Activated CD4-positive, alpha-beta memory T cell treated with anti-CD3 and anti-CD28 coated beads for 36 hours (primary cell): ENCODE results near the gene IGFN1. TPM values are rescaled to one million over a fixed set of nuclear protein-coding genes. Genes with fewer than 3 reads are reported as not detected.

ENCODE experiments used
- CTCF ChIA-PET: fragments of 350-600 bp; sonication (Branson Sonifier 250); formaldehyde crosslinking; loops from one replicate; lab custom pipeline; 2021; ENCODE audit warnings: antibody characterized with exemption, inconsistent platforms; lab: Charles Lee
- POLR2A ChIA-PET: fragments of 350-600 bp; sonication (Branson Sonifier 250); formaldehyde crosslinking; loops from one replicate; lab custom pipeline; 2021; ENCODE audit warnings: antibody characterized with exemption; lab: Charles Lee
- DNase-seq: peaks from one replicate; pipeline ENCODE4 v3.0.0-alpha.2; 2020
- H3K27ac Mint-ChIP-seq: one replicate; pipeline ENCODE4 v1.8.0; 2021; ENCODE audit warnings: mixed read lengths
- H3K27me3 Mint-ChIP-seq: one replicate; pipeline ENCODE4 v1.8.0; 2021; ENCODE audit warnings: mixed read lengths
- H3K36me3 Mint-ChIP-seq: one replicate; pipeline ENCODE4 v1.8.0; 2021; ENCODE audit warnings: mixed read lengths
- H3K4me1 Mint-ChIP-seq: one replicate; pipeline ENCODE4 v1.8.0; 2021; ENCODE audit warnings: low read depth, mixed read lengths
- H3K4me3 Mint-ChIP-seq: one replicate; pipeline ENCODE4 v1.8.0; 2021; ENCODE audit warnings: mild to moderate bottlenecking, mixed read lengths
- H3K9me3 Mint-ChIP-seq: one replicate; pipeline ENCODE4 v1.8.0; 2021; ENCODE audit warnings: mixed read lengths
- intact Hi-C: fragments of 100-400 bp; cut with micrococcal nuclease; formaldehyde crosslinking; loops from one replicate; pipeline ENCODE4 v1.15.1; 2023
- total RNA-seq, 2 experiments: library from RNA; stranded (reverse); gene quantifications; one replicate each; pipeline ENCODE4 v1.2.3, GENCODE V29; 2021

Gene IGFN1
- total RNA-seq, 2 experiments from 2014 or later = not detected

DNA sequence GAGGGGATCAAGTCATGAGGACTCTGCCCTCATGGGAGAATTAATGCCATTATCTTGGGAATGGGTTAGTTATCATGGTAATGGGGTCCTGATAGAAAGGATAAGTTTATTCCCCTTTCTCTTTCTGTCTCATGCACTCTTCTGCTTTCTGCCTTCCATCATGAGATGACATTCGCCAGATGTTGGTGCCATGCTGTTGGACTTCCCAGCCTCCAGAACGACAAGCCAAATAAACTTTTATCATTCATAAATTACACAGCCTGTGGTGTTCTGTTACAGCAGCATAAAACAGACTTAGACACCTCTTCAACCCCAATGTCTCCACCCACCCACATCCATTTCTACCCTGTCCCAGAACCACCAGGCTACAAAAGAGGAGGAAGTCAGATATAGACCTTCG lies 11.9 kb upstream of the IGFN1 start:
- no peak for DNase-seq
- Mint-ChIP-seq H3K4me3 (no peak overlapping the region), H3K27me3 (peaks cover 23% of the 10 kb centered on the region), H3K27ac (no peak overlapping the region), H3K9me3 (peaks cover 6% of the 10 kb centered on the region), H3K4me1 (no peaks in the 10 kb centered on the region), H3K36me3 (peaks cover 3% of the 10 kb centered on the region)
- CTCF ChIA-PET = no interaction called here
- POLR2A ChIA-PET = no interaction called here
- intact Hi-C loops = no loop called here

DNA sequence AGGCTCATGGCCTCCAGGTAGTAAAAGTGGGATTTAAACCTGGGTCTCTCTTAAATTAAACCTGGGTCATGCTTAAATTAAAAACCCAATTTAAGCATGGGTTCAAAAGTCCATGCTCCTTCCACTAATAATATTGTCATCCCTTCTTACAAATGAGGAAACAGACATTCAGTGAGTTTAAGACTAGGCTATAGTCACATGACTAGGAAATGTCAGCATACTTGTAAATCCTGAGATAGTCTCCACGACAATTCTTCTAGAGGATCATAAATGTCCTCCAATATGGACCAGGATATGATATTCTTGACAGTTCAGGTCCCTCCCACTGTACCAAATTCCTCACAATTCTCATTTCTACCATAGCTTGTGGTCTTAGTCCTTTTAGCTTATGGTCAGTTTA lies 10.5 kb upstream of the IGFN1 start:
- no peak overlapping the region for H3K4me3 Mint-ChIP-seq
- intact Hi-C loops = no loop called here
- no peak for DNase-seq
- no peak overlapping the region for H3K27ac Mint-ChIP-seq
- CTCF ChIA-PET = no interaction called here
- peaks cover 28% of the 10 kb centered on the region for H3K27me3 Mint-ChIP-seq
- no peaks in the 10 kb centered on the region for H3K4me1 Mint-ChIP-seq
- POLR2A ChIA-PET = no interaction called here
- H3K36me3 Mint-ChIP-seq = peaks cover 3% of the 10 kb centered on the region
- H3K9me3 Mint-ChIP-seq = peaks cover 6% of the 10 kb centered on the region

DNA sequence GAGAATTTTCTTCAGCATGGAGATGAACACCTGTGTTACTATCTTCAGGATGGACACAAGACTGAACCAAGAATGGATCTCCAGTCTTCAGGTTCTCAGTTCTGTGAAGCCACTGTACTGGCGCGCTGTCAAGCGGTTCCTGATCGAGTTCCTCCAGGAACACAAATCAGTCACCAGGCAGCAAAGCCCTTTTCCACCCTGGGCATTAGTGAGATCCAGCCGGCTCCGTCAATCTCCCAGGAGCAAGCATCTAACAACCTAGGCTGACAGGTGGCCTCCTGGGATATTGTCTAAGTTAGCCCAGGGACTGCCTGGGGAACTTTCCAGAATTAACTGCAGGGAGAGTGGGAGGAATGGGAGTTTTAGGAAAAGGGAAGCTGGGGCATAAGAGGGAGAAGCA lies 9.7 kb upstream of the IGFN1 start:
- CTCF ChIA-PET = no interaction called here

DNA sequence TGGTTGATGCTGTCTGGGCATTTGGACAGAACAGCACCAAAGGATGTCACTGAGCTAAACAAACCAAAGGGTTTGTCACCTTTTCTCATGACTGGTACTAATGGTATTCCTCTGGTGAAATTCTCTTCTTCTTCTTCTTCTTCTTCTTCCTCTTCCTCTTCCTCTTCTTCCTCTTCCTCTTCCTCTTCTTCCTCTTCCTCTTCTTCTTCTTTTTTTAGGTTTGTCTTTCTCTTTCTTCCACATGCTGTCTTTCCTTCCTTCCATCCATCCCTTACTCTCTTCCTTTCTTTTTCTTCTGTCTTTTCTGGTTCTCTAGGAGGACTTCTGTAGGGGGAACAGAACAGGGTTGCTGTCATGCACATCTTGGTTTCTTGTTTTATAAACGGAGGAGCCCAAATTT lies 9.3 kb upstream of the IGFN1 start:
- H3K4me3 Mint-ChIP-seq = no peak overlapping the region
- ChIA-PET CTCF (no interaction called here), POLR2A (no interaction called here)
- peaks cover 3% of the 10 kb centered on the region for H3K36me3 Mint-ChIP-seq
- no peak for DNase-seq
- no peak overlapping the region for H3K27ac Mint-ChIP-seq
- H3K4me1 Mint-ChIP-seq = no peaks in the 10 kb centered on the region
- peaks cover 6% of the 10 kb centered on the region for H3K9me3 Mint-ChIP-seq
- intact Hi-C loops = no loop called here
- peaks cover 28% of the 10 kb centered on the region for H3K27me3 Mint-ChIP-seq

More for the DNA sequence above, 9.7 kb upstream of the IGFN1 start:
- Mint-ChIP-seq H3K27me3 (peaks cover 28% of the 10 kb centered on the region), H3K4me1 (no peaks in the 10 kb centered on the region), H3K9me3 (peaks cover 6% of the 10 kb centered on the region), H3K4me3 (no peak overlapping the region), H3K36me3 (peaks cover 3% of the 10 kb centered on the region), H3K27ac (no peak overlapping the region)
- DNase-seq = no peak
- intact Hi-C loops = no loop called here
- POLR2A ChIA-PET = no interaction called here

DNA sequence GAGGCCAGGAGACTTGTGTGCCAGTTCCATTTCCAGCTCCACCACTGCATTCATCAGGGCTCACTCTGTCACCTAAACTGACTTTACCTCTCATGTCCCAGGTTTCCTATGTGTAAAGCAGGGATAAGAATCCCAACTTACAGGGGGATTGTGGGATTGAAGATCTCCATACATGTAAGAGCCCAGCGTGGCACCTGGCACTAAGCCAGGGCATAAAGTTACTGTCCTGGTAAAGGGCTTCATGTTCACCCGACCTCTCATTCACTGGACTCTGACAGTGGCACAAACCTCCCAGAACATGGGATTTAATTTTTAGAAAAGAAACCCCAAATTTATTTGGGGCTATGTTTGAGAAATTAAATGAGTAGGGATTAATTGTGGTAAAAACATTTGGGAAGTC lies 8.9 kb upstream of the IGFN1 start:
- CTCF ChIA-PET = no interaction called here
- H3K4me1 Mint-ChIP-seq = no peaks in the 10 kb centered on the region
- H3K9me3 Mint-ChIP-seq = peaks cover 6% of the 10 kb centered on the region
- POLR2A ChIA-PET = no interaction called here
- peaks cover 3% of the 10 kb centered on the region for H3K36me3 Mint-ChIP-seq
- intact Hi-C loops = no loop called here
- no peak overlapping the region for H3K27ac Mint-ChIP-seq
- H3K4me3 Mint-ChIP-seq = no peak overlapping the region
- no peak for DNase-seq
- peaks cover 28% of the 10 kb centered on the region for H3K27me3 Mint-ChIP-seq

DNA sequence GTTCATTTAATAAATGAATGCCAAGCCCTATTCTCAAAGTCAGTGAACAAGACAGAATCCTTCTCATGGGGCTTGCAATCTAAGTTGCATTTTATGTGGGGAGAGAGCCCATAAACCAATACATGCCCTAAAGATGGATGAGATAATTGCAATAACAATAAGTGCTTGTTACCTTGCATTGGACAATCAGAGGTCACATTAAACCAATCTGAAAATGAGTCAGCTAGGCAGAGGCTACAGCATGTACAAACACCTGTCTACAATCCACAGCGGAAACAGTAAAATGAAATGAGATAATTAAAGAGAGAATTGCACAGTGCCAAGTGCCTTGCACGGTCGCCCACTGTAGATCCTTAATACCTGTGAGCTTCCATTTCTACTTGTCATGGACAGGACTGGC lies 7.4 kb upstream of the IGFN1 start:
- H3K27me3 Mint-ChIP-seq = peaks cover 31% of the 10 kb centered on the region
- peaks cover 2% of the 10 kb centered on the region for H3K36me3 Mint-ChIP-seq
- ChIA-PET CTCF (interaction anchor here (1.2 kb wide), 2 partner anchors 32 to 34 kb away, joined by 4 read pairs; no protein-coding TSS in a partner anchor), POLR2A (no interaction called here)
- peaks cover 3% of the 10 kb centered on the region for H3K9me3 Mint-ChIP-seq
- no peak overlapping the region for H3K27ac Mint-ChIP-seq
- no peak overlapping the region for H3K4me3 Mint-ChIP-seq
- intact Hi-C loops = no loop called here
- DNase-seq = no peak
- H3K4me1 Mint-ChIP-seq = no peaks in the 10 kb centered on the region

DNA sequence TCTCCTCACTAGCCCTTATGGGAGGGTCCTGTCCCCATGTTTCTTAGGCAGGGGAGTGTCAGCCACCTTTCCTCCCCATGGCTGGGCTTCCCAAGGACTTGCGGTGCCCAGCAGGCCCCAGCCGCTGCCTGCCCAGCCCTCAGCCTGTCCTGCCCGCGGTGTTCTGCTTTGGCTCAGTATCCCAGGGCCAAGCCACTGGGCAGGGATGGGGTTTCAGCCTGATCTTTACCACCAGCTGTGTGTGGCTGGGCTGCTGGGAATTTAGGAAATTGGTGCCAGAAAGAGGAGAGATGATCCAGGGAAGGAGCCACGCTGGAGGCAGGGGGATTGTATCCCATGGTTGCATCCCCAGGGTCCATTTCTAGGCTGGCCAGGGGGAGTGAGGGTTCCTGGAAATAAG lies 6.9 kb upstream of the IGFN1 start:
- DNase-seq = no peak
- Mint-ChIP-seq H3K4me1 (no peaks in the 10 kb centered on the region), H3K27ac (no peak overlapping the region), H3K9me3 (peaks cover 3% of the 10 kb centered on the region), H3K36me3 (peaks cover 2% of the 10 kb centered on the region), H3K27me3 (peaks cover 31% of the 10 kb centered on the region), H3K4me3 (no peak overlapping the region)
- intact Hi-C loops = no loop called here
- POLR2A ChIA-PET = no interaction called here
- CTCF ChIA-PET = interaction anchor here (0.7 to 1.2 kb wide), 3 partner anchors 25 to 35 kb away, joined by 3 to 4 read pairs (median 4); no protein-coding TSS in a partner anchor

DNA sequence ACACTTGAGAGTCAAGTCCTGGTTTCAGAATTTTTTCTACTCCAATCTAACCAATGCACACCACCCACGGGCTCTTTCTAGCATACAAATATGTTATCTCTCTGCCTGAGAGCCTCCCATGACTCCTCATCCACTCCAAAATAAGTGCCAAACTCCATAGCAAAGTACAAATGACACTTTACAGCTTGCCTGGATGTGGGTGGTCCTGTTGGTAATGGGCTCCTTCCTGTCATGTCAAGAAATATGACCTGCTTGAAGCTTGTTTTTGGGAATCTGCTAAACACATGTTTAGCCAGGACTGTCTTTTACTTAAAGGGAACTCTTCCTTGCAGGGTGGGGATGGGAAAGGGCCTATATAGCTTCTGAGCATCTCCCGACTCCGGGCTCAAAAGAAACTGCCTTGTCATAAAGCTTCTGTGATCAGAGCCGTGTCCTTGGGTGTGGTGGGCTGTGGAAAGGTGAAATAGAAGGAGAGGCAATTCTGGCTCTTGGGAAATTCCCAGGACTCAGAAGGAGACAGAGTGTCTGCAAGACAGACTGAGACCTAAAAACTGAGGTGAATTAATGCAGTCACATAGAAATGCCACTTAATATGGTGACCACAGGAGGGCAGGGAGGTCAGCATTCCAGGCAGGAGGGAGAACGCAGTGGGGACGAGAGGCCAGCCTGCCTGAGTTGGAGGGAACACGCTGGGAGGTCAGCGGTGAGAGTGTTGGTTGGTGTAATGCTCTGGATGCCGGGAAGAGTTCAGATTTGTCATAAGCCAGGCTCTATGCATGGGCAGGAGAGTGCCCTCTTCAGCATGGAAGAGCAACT lies 6.1 kb upstream of the IGFN1 start:
- CTCF ChIA-PET = interaction anchor here (0.7 to 1.6 kb wide), 8 partner anchors 9 to 71 kb away, joined by 3 to 6 read pairs (median 3); no protein-coding TSS in a partner anchor
- peaks cover 31% of the 10 kb centered on the region for H3K27me3 Mint-ChIP-seq
- no peaks in the 10 kb centered on the region for H3K4me1 Mint-ChIP-seq
- intact Hi-C loops = loop anchor here (1.0 kb wide), 2 partner anchors 13 to 35 kb away; no protein-coding TSS in a partner anchor
- no peaks in the 10 kb centered on the region for H3K9me3 Mint-ChIP-seq
- no peak overlapping the region for H3K4me3 Mint-ChIP-seq
- no peak overlapping the region for H3K27ac Mint-ChIP-seq
- POLR2A ChIA-PET = no interaction called here
- H3K36me3 Mint-ChIP-seq = no peaks in the 10 kb centered on the region
- no peak for DNase-seq

DNA sequence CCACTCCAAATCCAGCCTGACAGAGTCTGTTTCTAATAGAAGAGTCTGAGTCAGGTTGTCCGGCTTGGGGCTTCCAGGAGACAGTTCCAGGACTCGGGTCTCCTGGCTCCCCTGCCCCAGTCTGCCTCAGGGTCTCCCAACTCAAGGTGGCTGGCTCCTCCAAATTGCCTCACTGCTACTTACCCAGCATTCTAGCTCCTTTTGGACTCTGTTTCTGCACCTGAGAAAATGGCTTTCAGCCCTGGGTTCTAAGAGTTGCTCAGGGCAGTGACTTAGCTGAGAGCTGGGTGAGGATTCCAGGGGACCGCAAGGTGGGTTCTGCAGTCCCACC lies 5.5 kb upstream of the IGFN1 start:
- no peaks in the 10 kb centered on the region for H3K4me1 Mint-ChIP-seq
- no peak for DNase-seq
- no peak overlapping the region for H3K27ac Mint-ChIP-seq
- no peaks in the 10 kb centered on the region for H3K36me3 Mint-ChIP-seq
- peaks cover 28% of the 10 kb centered on the region for H3K27me3 Mint-ChIP-seq
- intact Hi-C loops = loop anchor here (1.0 kb wide), 2 partner anchors 14 to 36 kb away; no protein-coding TSS in a partner anchor
- H3K9me3 Mint-ChIP-seq = no peaks in the 10 kb centered on the region
- CTCF ChIA-PET = interaction anchor here (1.1 to 1.6 kb wide), 5 partner anchors 10 to 121 kb away, joined by 3 to 6 read pairs (median 3); no protein-coding TSS in a partner anchor
- no peak overlapping the region for H3K4me3 Mint-ChIP-seq
- POLR2A ChIA-PET = no interaction called here

DNA sequence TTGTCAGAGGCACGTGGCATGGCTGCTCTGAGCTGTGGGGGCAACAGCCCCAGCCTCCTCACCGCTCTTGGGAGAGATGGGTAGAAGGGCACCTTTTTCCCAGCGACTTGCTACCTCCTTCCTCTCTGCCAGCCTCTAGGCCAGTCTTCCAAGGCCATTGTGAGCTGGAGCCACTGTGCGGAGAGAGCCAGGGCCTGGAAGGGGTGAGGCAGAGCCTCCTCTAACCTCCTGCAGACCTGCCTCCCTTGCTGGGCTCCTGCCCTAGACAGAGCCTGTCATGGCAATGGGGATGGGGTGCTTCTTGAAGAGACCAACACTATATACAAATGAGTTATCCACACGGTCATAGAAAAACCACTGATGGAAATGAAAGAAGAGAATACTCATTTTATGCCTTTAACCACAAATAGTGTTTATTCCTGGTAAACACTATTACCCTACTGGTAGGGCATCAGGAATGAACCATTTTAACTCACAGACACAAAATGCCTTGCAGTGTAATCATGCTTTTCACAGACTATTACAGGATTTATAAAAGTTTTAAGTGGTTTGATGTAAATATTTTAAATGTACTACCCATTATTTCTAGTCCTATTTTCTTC lies 5.0 kb upstream of the IGFN1 start:
- no peak for DNase-seq
- no peak overlapping the region for H3K4me3 Mint-ChIP-seq
- no peaks in the 10 kb centered on the region for H3K4me1 Mint-ChIP-seq
- no peak overlapping the region for H3K27ac Mint-ChIP-seq
- no peaks in the 10 kb centered on the region for H3K9me3 Mint-ChIP-seq
- H3K36me3 Mint-ChIP-seq = no peaks in the 10 kb centered on the region
- intact Hi-C loops = loop anchor here (1.0 kb wide), 2 partner anchors 14 to 36 kb away; no protein-coding TSS in a partner anchor
- POLR2A ChIA-PET = no interaction called here
- CTCF ChIA-PET = interaction anchor here (1.1 to 1.6 kb wide), 5 partner anchors 10 to 121 kb away, joined by 3 to 6 read pairs (median 3); no protein-coding TSS in a partner anchor
- H3K27me3 Mint-ChIP-seq = peaks cover 29% of the 10 kb centered on the region

DNA sequence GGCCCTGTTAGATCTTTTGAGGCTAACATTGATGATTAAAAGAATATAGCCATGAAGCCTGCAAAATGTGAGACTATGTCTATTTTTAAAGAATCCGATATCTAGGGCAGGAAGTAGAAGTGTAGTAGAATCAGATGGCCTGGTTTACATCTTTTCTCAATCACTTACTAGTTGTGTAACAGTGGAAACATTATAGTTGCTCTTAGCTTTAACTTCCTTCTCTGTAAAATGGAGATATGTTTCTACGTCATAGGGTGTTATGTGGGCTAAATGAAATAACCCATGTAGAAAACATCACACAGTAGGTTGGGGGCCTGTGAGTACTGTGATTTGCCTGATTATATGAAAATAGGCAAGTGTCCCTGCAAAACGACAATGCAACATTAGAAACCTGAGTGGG lies 4.4 kb upstream of the IGFN1 start:
- no peak for DNase-seq
- Mint-ChIP-seq H3K9me3 (no peaks in the 10 kb centered on the region), H3K4me3 (no peak overlapping the region), H3K27ac (no peak overlapping the region), H3K36me3 (no peaks in the 10 kb centered on the region), H3K4me1 (peaks cover 2% of the 10 kb centered on the region), H3K27me3 (peaks cover 28% of the 10 kb centered on the region)
- POLR2A ChIA-PET = no interaction called here
- intact Hi-C loops = no loop called here
- CTCF ChIA-PET = interaction anchor here (1.3 to 1.6 kb wide), 3 partner anchors 11 to 122 kb away, joined by 3 to 6 read pairs (median 3); no protein-coding TSS in a partner anchor

DNA sequence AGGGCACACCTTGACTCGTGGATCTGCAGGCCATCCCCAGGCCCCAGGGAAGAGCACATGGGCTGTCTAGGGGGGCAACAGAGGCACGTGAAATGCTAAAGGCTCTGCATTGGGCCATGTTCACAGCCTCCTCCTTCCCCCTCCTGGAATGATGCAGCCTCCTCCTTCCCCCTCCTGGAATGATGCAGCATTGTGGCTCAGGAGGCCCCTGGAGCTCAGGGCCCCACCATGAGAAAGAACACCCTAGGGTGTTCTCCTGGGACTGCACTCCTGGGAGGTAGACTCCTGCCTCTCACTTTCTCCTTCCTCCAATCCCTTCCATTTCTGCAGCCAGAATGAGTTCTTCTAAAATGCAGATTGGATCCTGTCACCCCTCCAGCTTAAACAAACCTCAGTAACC lies 1.5 kb upstream of the IGFN1 start:
- H3K9me3 Mint-ChIP-seq = no peaks in the 10 kb centered on the region
- CTCF ChIA-PET = no interaction called here
- no peak overlapping the region for H3K27ac Mint-ChIP-seq
- H3K4me3 Mint-ChIP-seq = no peak overlapping the region
- intact Hi-C loops = no loop called here
- peaks cover 10% of the 10 kb centered on the region for H3K4me1 Mint-ChIP-seq
- POLR2A ChIA-PET = no interaction called here
- peaks cover 24% of the 10 kb centered on the region for H3K27me3 Mint-ChIP-seq
- DNase-seq = no peak
- H3K36me3 Mint-ChIP-seq = no peaks in the 10 kb centered on the region
